HepG2 (cell line): Measurements from ENCODE around the gene KRTAP12-1. TPM values are rescaled to one million over a fixed set of nuclear protein-coding genes. Genes with fewer than 3 reads are reported as not detected.

Experiments used
- CEBPB ChIP-seq: IDR thresholded peaks from 2 replicates; pipeline ENCODE4 v1.6.1; 2011; ENCODE audit warnings: low read depth, low read length, improper control_type of control experiment, borderline replicate concordance
- ERF ChIP-seq: IDR thresholded peaks from 2 replicates; pipeline ENCODE4 v1.6.1; 2018; ENCODE audit warnings: missing biosample characterization, missing genetic modification reagents
- FOSL1 ChIP-seq: sonication (generic); formaldehyde crosslinking; IDR thresholded peaks from 2 replicates; pipeline ENCODE4 v1.9.0; 2021; ENCODE audit warnings: missing genetic modification reagents, borderline replicate concordance
- KDM1A ChIP-seq: IDR thresholded peaks from 2 replicates; pipeline ENCODE4 v1.6.1; 2016; ENCODE audit warnings: missing compliant biosample characterization
- MLX ChIP-seq: IDR thresholded peaks from 2 replicates; pipeline ENCODE4 v1.6.1; 2016
- MNT ChIP-seq: fragments of 450-650 bp; IDR thresholded peaks from 2 replicates; pipeline ENCODE4 v1.6.1; 2016
- PLSCR1 ChIP-seq: sonication (generic); formaldehyde crosslinking; IDR thresholded peaks from 2 replicates; pipeline ENCODE4 v1.5.0; 2020; ENCODE audit warnings: missing genetic modification reagents, mild to moderate bottlenecking, borderline replicate concordance
- RARG ChIP-seq: sonication (generic); formaldehyde crosslinking; IDR thresholded peaks from 2 replicates; pipeline ENCODE4 v1.4.0; 2020; ENCODE audit warnings: low read depth, mild to moderate bottlenecking, missing genetic modification reagents
- RFX5 ChIP-seq: IDR thresholded peaks from 2 replicates; pipeline ENCODE4 v1.6.1; 2011; ENCODE audit warnings: low read depth, low read length, improper control_type of control experiment
- SP1 ChIP-seq, 2 experiments: fragments of 450-650 bp in 1 of 2; sonication (generic) in 1 of 2; formaldehyde crosslinking in 1 of 2; IDR thresholded peaks; 2 replicates each; pipeline versions ENCODE4 v1.4.0 to v1.6.1; 2016 to 2020; ENCODE audit warnings: missing genetic modification reagents in 1 of 2
- SRSF1 ChIP-seq: fragments of 200-400 bp; formaldehyde crosslinking; optimal IDR thresholded peaks from 2 replicates; pipeline ENCODE3; 2017; ENCODE audit warnings: mild to moderate bottlenecking, low read depth, low read length, moderate library complexity
- ZKSCAN1 ChIP-seq: fragments of 150-350 bp; IDR thresholded peaks from 2 replicates; pipeline ENCODE4 v1.6.1; 2014; ENCODE audit warnings: low read length
- ZNF260 ChIP-seq: sonication (generic); formaldehyde crosslinking; IDR thresholded peaks from 2 replicates; pipeline ENCODE4 v1.4.0; 2020; ENCODE audit warnings: missing genetic modification reagents, low read depth, mild to moderate bottlenecking, borderline replicate concordance
- ZNF441 ChIP-seq: sonication (generic); formaldehyde crosslinking; IDR thresholded peaks from 2 replicates; pipeline ENCODE4 v1.7.0; 2021; ENCODE audit warnings: missing genetic modification reagents, borderline replicate concordance
- ZNF879 ChIP-seq: sonication (generic); formaldehyde crosslinking; IDR thresholded peaks from 2 replicates; pipeline ENCODE4 v1.8.1; 2023; ENCODE audit warnings: missing genetic modification reagents
- ZSCAN30 ChIP-seq: sonication (generic); formaldehyde crosslinking; IDR thresholded peaks from 2 replicates; pipeline ENCODE4 v1.5.0; 2020; ENCODE audit warnings: mild to moderate bottlenecking, missing genetic modification reagents
- polyA plus RNA-seq, 8 experiments: library from polyadenylated mRNA; depleted of rRNA in 3 of 8; stranded (reverse) in 7 of 8; unstranded in 1 of 8; fragments of >200 nt; fragmentation: Illumina TruSeq in 4 of 8; extraction: Trizol in 4 of 8; gene quantifications; 2 replicates each; pipeline versions ENCODE4 v1.2.1 to v1.2.3, GENCODE V29; 2011 to 2016; ENCODE audit warnings: low read depth in 4 of 8, missing spikeins in 1 of 8, mixed read lengths in 1 of 8; ENCODE audit not compliant: insufficient read depth in 1 of 8
- total RNA-seq, 5 experiments: library from RNA; depleted of rRNA; stranded (reverse); fragments of >200 nt; fragmentation: Illumina TruSeq; extraction: Trizol; gene quantifications; 2 replicates each; pipeline ENCODE4 v1.2.3, GENCODE V29; 2016; ENCODE audit warnings: low read depth in 1 of 5
- TF ChIP-seq, protein P1 (sequence below): sonication (generic); formaldehyde crosslinking; IDR thresholded peaks from 2 replicates; pipeline ENCODE4 v1.4.0; 2020; ENCODE audit warnings: mild to moderate bottlenecking, missing genetic modification reagents
- TF ChIP-seq, protein P2 (sequence below): sonication (generic); formaldehyde crosslinking; IDR thresholded peaks from 2 replicates; pipeline ENCODE4 v1.4.0; 2020; ENCODE audit warnings: mild to moderate bottlenecking, missing genetic modification reagents
- TF ChIP-seq, protein P3 (sequence below): sonication (generic); formaldehyde crosslinking; IDR thresholded peaks from 2 replicates; pipeline ENCODE4 v1.4.0; 2020; ENCODE audit warnings: missing genetic modification reagents
- TF ChIP-seq, protein P4 (sequence below): sonication (generic); formaldehyde crosslinking; IDR thresholded peaks from 2 replicates; pipeline ENCODE4 v1.5.0; 2020; ENCODE audit warnings: missing genetic modification reagents, mild to moderate bottlenecking, borderline replicate concordance

KRTAP12-1 gene
- total and polyA plus RNA-seq, 2 of the 13 experiments (the other 11 are each of a cell fraction or from before 2014, with no cell fraction given), result not detected

- no peak for TF ChIP-seq SRSF1
- TF ChIP-seq SP1 (IDR thresholded peaks at IDR 0.05), result no peak
- no peak for TF ChIP-seq SP1 (CRISPR knock-in tag; IDR thresholded peaks at IDR 0.05)
- TF ChIP-seq MNT, result 0 out of 2 replicates have a peak, but pooled peaks have one; percentile 22
- TF ChIP-seq RARG (CRISPR knock-in tag), result no peak
- TF ChIP-seq KDM1A, result no peak
- TF ChIP-seq, protein P1, sequence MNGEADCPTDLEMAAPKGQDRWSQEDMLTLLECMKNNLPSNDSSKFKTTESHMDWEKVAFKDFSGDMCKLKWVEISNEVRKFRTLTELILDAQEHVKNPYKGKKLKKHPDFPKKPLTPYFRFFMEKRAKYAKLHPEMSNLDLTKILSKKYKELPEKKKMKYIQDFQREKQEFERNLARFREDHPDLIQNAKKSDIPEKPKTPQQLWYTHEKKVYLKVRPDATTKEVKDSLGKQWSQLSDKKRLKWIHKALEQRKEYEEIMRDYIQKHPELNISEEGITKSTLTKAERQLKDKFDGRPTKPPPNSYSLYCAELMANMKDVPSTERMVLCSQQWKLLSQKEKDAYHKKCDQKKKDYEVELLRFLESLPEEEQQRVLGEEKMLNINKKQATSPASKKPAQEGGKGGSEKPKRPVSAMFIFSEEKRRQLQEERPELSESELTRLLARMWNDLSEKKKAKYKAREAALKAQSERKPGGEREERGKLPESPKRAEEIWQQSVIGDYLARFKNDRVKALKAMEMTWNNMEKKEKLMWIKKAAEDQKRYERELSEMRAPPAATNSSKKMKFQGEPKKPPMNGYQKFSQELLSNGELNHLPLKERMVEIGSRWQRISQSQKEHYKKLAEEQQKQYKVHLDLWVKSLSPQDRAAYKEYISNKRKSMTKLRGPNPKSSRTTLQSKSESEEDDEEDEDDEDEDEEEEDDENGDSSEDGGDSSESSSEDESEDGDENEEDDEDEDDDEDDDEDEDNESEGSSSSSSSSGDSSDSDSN (CRISPR knock-in tag), result peak; percentile 18; the same call in 1 of the 2 replicates
- TF ChIP-seq ZNF260 (CRISPR knock-in tag), result no peak
- no peak for TF ChIP-seq ZSCAN30 (CRISPR knock-in tag)
- peak; percentile 56; the same call in 1 of the 2 replicates for TF ChIP-seq ERF
- TF ChIP-seq, protein P2, sequence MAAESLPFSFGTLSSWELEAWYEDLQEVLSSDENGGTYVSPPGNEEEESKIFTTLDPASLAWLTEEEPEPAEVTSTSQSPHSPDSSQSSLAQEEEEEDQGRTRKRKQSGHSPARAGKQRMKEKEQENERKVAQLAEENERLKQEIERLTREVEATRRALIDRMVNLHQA (CRISPR knock-in tag), result no peak
- TF ChIP-seq, protein P3, sequence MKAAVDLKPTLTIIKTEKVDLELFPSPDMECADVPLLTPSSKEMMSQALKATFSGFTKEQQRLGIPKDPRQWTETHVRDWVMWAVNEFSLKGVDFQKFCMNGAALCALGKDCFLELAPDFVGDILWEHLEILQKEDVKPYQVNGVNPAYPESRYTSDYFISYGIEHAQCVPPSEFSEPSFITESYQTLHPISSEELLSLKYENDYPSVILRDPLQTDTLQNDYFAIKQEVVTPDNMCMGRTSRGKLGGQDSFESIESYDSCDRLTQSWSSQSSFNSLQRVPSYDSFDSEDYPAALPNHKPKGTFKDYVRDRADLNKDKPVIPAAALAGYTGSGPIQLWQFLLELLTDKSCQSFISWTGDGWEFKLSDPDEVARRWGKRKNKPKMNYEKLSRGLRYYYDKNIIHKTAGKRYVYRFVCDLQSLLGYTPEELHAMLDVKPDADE, result no peak
- no peak for TF ChIP-seq PLSCR1 (CRISPR knock-in tag)
- peak; percentile 66; the same call in 1 of the 2 replicates for TF ChIP-seq ZNF441 (CRISPR knock-in tag)
- TF ChIP-seq FOSL1 (CRISPR knock-in tag), result no peak
- TF ChIP-seq CEBPB, result no peak
- no peak for TF ChIP-seq RFX5
- TF ChIP-seq ZNF879 (CRISPR knock-in tag), result no peak
- TF ChIP-seq MLX (CRISPR knock-in tag), result no peak
- TF ChIP-seq, protein P4, sequence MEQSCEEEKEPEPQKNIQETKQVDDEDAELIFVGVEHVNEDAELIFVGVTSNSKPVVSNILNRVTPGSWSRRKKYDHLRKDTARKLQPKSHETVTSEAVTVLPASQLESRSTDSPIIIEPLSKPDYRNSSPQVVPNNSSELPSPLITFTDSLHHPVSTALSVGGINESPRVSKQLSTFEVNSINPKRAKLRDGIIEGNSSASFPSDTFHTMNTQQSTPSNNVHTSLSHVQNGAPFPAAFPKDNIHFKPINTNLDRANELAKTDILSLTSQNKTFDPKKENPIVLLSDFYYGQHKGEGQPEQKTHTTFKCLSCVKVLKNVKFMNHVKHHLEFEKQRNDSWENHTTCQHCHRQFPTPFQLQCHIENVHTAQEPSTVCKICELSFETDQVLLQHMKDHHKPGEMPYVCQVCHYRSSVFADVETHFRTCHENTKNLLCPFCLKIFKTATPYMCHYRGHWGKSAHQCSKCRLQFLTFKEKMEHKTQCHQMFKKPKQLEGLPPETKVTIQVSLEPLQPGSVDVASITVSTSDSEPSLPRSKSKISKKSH, result no peak
- TF ChIP-seq ZKSCAN1, result no peak
These were observed 21.2 kb upstream of the KRTAP12-1 start (continued) for GRCh38 chr21:44702973-44703730.
